ENCODE data around the gene CEP85L. TPM values are rescaled to one million over a fixed set of nuclear protein-coding genes. Genes with fewer than 3 reads are reported as not detected.

CEP85L gene
- total and polyA plus RNA-seq, 12 donors = 1.0 to 19.2 (median 8.1) TPM

GRCh38 chr6:118591897-118592296 lies 59.5 kb downstream of the CEP85L start:
- 81 to 84% methylated on average over 3 of the region's 3 CpGs for WGBS, 2 donors
- no peak for TF ChIP-seq CTCF (IDR thresholded peaks at IDR 0.05)
- H3K4me1 ChIP-seq = peaks cover 0 to 42% (median 14%) of the 10 kb centered on the region in 9 donors
- intact Hi-C loops (cut with DNase I) = no loop called here
- H3K4me3 ChIP-seq = no peak overlapping the region
- DNase-seq (no peak), ATAC-seq (no peak)
- H3K9me3 ChIP-seq = peaks cover 0 to 4% (median 0%) of the 10 kb centered on the region in 11 donors
- H3K27ac ChIP-seq = no peak overlapping the region
- H3K27me3 ChIP-seq = no peaks in the 10 kb centered on the region
- no peaks in the 10 kb centered on the region for H3K36me3 ChIP-seq

- no peaks in the 10 kb centered on the region for H3K27me3 ChIP-seq
- no peak for TF ChIP-seq CTCF (IDR thresholded peaks at IDR 0.05)
- H3K27ac ChIP-seq = no peak overlapping the region
- ATAC-seq (no peak), DNase-seq (no peak)
- no peaks in the 10 kb centered on the region for H3K9me3 ChIP-seq
- peaks cover 0 to 58% (median 14%) of the 10 kb centered on the region in 9 donors for H3K4me1 ChIP-seq
- intact Hi-C loops (cut with DNase I) = loop anchor here in 5 of 10 donors (10.0 kb wide), 2 partner anchors 305 to 615 kb away; no protein-coding TSS in a partner anchor
- WGBS, 2 donors = 50 to 52% methylated on average over 6 of the region's 6 CpGs
- H3K4me3 ChIP-seq = no peak overlapping the region
- no peaks in the 10 kb centered on the region for H3K36me3 ChIP-seq
These were observed 61.6 kb downstream of the CEP85L start for GRCh38 chr6:118589649-118590365.

- Histone ChIP-seq H3K4me1 (peaks cover 0 to 58% (median 14%) of the 10 kb centered on the region in 9 donors), H3K36me3 (no peaks in the 10 kb centered on the region), H3K27ac (no peak overlapping the region), H3K4me3 (no peak overlapping the region), H3K27me3 (no peaks in the 10 kb centered on the region), H3K9me3 (no peaks in the 10 kb centered on the region)
- intact Hi-C loops (cut with DNase I) = loop anchor here in 5 of 10 donors (10.0 kb wide), 2 partner anchors 304 to 614 kb away; no protein-coding TSS in a partner anchor
- no peak for DNase-seq
- no peak for ATAC-seq
- TF ChIP-seq CTCF (IDR thresholded peaks at IDR 0.05) = no peak
- WGBS, 2 donors = 44 to 59% methylated on average over 4 of the region's 4 CpGs
These were observed 62.2 kb downstream of the CEP85L start for GRCh38 chr6:118589186-118589585.

- no peaks in the 10 kb centered on the region for H3K9me3 ChIP-seq
- DNase-seq (no peak), ATAC-seq (no peak)
- intact Hi-C loops (cut with DNase I) = loop anchor here in 5 of 10 donors (10.0 kb wide), 2 partner anchors 304 to 614 kb away; no protein-coding TSS in a partner anchor
- H3K4me3 ChIP-seq = no peak overlapping the region
- H3K27ac ChIP-seq = no peak overlapping the region
- H3K36me3 ChIP-seq = no peaks in the 10 kb centered on the region
- WGBS, 2 donors = 92 to 94% methylated on average over 5 of the region's 5 CpGs
- peaks cover 0 to 58% (median 14%) of the 10 kb centered on the region in 9 donors for H3K4me1 ChIP-seq
- TF ChIP-seq CTCF (IDR thresholded peaks at IDR 0.05) = no peak
- no peaks in the 10 kb centered on the region for H3K27me3 ChIP-seq
These were observed 62.8 kb downstream of the CEP85L start for GRCh38 chr6:118588626-118589025.
